Measurements from ENCODE around the gene GNG12.

DNA sequence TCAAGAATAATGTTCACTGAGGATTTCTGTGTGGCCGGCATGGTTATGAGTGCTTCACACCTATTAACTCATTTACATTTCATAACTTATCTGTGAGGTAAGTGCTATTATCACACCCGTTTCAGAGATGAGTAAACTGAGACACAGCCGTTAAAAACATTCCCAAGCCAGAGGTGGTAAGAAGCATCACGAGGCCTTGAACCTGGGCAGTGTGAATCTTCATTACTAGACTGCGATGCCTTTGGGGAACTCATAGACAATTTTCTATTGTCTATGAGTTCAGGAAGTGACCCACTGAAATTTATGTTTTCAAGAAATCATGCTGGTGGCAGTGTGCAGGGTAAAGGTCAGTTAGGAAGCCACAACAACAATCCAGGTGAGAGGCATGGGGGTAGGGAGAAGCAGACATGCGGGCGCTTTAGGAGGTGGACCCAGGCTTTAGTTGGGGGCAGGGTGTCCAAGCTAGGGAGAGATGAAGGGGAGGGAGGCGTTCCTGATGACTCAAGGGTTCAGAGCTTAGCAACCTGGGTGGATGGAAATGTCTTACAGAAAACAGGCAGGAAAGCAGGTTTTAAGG lies 14.5 kb downstream of the GNG12 start:
- TF ChIP-seq EZH2 (IDR thresholded peaks at IDR 0.05; ENCODE audit: insufficient read depth, poor library complexity, severe bottlenecking) (no peak), EZH2phosphoT487 (IDR thresholded peaks at IDR 0.05; ENCODE audit: insufficient read depth, low read depth) (no peak)
